Measurements from ENCODE around the gene PRR30. TPM values are rescaled to one million over a fixed set of nuclear protein-coding genes. Genes with fewer than 3 reads are reported as not detected.

The PRR30 gene
- total RNA-seq, 3 donors from 2014 or later, result not detected

GRCh38 chr2:27164960-27165763, 26.0 kb upstream of the PRR30 start:
- H3K27me3 Mint-ChIP-seq (ENCODE audit: low read depth), result no peaks in the 10 kb centered on the region
- ATAC-seq, result no peak
- H3K9me3 Mint-ChIP-seq, result no peaks in the 10 kb centered on the region
- no peaks in the 10 kb centered on the region for H3K36me3 Mint-ChIP-seq (ENCODE audit: insufficient read depth)
- no peaks in the 10 kb centered on the region for H3K4me1 Mint-ChIP-seq (ENCODE audit: low read depth)
- no peak for DNase-seq
- no peak overlapping the region for H3K4me3 Mint-ChIP-seq

DNA sequence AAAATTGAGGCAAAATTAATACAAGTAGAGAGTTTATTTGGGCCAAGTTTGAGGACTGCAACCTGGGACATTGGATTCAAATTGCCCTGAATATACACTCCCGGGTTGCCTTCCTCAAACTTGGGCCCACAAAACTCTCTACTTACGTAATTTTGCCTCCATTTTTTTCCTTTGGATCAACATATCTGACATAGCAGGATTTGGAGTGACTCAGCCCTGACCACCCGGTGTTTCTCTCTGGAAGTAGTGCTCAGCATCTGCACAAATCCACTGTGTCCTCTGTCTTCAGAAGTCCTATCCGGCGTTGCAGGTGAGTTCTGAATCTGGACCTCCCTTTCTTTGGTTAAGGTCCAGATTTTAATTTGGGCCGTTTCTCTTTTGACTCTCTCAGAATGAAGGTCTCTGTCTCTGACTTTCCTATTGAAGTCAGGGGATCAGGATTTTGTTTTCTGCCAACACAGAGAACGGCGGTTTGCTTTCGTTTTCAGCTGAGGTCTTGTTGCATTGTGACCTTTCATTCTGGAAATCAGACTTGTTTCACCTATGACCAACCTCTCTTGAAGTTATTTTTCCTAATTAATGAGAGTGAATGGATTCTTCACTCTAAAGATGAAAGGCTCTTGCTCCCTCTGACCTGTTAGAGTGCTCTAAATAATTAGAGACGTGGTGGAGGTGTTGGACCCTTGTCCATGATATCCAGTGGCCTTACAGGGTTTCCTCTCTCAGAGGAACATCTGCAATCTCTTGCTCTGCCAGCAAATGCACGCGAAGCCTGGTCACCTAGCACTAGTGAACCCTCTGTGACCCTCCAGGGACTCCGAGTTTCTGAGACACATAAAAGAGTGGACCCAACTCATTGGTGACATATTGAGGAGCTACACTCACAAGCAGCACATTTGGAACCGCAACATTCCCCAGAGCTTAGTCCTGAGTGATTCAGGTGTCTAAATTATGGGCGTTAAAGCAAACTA, 23.2 kb upstream of the PRR30 start:
- DNase-seq (no peak), ATAC-seq (no peak)
- H3K27me3 Mint-ChIP-seq (ENCODE audit: low read depth), result peaks cover 3% of the 10 kb centered on the region
- H3K4me1 Mint-ChIP-seq (ENCODE audit: low read depth), result no peaks in the 10 kb centered on the region
- H3K9me3 Mint-ChIP-seq, result no peaks in the 10 kb centered on the region
- no peaks in the 10 kb centered on the region for H3K36me3 Mint-ChIP-seq (ENCODE audit: insufficient read depth)
- H3K4me3 Mint-ChIP-seq, result no peak overlapping the region

GRCh38 chr2:27160191-27160590, 21.0 kb upstream of the PRR30 start:
- Mint-ChIP-seq H3K4me1 (ENCODE audit: low read depth) (no peaks in the 10 kb centered on the region), H3K27me3 (ENCODE audit: low read depth) (peaks cover 3% of the 10 kb centered on the region), H3K4me3 (no peak overlapping the region), H3K36me3 (ENCODE audit: insufficient read depth) (no peaks in the 10 kb centered on the region), H3K9me3 (no peaks in the 10 kb centered on the region)
- DNase-seq (no peak), ATAC-seq (no peak)

DNA sequence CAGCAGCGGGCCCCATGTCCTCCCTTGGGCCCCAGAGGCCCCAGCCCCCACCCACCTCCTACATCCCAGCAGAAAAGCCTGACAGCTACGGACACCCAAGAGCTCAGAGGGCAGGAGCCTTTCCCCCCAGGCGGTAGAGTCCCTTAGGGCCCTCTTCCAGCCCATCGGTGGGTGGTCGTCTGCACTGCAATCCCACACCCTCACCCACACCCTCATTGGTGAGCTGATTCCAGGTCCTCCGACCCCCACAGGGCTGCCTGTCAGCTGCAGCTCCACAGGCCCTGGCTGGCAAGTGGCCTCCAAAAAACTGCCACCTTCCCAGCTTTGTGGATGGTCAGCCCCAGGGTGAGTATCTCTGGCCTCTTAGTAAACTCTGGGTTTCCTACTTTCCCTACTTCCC, 20.1 kb upstream of the PRR30 start:
- ATAC-seq, result no peak
- Mint-ChIP-seq H3K9me3 (no peaks in the 10 kb centered on the region), H3K4me3 (no peak overlapping the region), H3K4me1 (ENCODE audit: low read depth) (no peaks in the 10 kb centered on the region), H3K36me3 (ENCODE audit: insufficient read depth) (no peaks in the 10 kb centered on the region), H3K27me3 (ENCODE audit: low read depth) (peaks cover 3% of the 10 kb centered on the region)
- no peak for DNase-seq

- Mint-ChIP-seq H3K9me3 (no peaks in the 10 kb centered on the region), H3K27me3 (ENCODE audit: low read depth) (peaks cover 3% of the 10 kb centered on the region), H3K4me1 (ENCODE audit: low read depth) (no peaks in the 10 kb centered on the region), H3K36me3 (ENCODE audit: insufficient read depth) (no peaks in the 10 kb centered on the region), H3K4me3 (no peak overlapping the region)
- ATAC-seq (no peak), DNase-seq (no peak)
Observed at GRCh38 chr2:27158468-27158867, 19.3 kb upstream of the PRR30 start.

DNA sequence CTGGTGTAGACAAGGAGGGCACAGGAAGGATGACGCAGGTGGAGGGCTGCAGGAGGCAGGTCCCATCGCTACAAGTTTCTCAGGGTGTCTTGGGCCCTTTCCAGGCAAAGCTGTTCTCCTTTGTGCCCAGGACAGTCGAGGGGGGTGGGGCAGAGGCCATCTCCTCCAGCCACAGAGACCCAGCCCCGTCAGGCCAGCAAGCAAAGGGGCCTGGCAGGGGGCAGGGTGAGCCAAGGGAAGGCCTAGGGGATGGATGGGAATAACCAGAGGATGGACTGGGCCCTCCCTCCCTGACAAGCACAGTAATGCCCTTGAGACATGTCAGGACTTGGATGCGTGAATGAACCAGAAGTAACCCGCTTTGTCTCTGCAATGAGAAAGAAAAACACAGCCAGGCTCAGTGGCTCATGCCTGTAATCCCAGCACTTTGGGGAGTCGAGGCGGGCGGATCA, 15.9 kb upstream of the PRR30 start:
- no peak for ATAC-seq
- H3K4me3 Mint-ChIP-seq, result no peak overlapping the region
- H3K9me3 Mint-ChIP-seq, result no peaks in the 10 kb centered on the region
- DNase-seq, result no peak
- H3K4me1 Mint-ChIP-seq (ENCODE audit: low read depth), result no peaks in the 10 kb centered on the region
- H3K36me3 Mint-ChIP-seq (ENCODE audit: insufficient read depth), result no peaks in the 10 kb centered on the region
- H3K27me3 Mint-ChIP-seq (ENCODE audit: low read depth), result peaks cover 3% of the 10 kb centered on the region

DNA sequence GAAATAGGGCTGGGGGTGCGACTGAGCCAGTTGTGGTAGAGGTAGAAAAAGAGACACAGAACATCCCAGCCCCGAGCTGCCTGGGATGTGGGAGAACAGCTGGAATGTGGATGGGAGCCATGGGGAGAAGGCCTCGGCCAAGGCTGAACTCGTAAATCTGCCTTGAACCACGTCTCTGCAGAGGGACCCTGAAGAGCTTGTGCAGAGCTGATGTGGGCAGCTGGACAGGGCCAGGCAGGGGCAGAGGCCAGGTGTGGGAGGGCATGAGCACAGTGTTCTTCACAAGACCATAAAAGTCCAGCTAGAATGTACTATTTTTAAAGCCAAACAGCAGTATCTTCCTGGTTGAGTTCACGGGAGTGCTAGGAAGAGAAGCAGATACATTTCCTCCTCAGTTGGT, 15.3 kb upstream of the PRR30 start:
- Mint-ChIP-seq H3K27me3 (ENCODE audit: low read depth) (peaks cover 3% of the 10 kb centered on the region), H3K4me1 (ENCODE audit: low read depth) (no peaks in the 10 kb centered on the region), H3K9me3 (no peaks in the 10 kb centered on the region), H3K36me3 (ENCODE audit: insufficient read depth) (no peaks in the 10 kb centered on the region), H3K4me3 (no peak overlapping the region)
- ATAC-seq (no peak), DNase-seq (no peak)

GRCh38 chr2:27152796-27153464, 13.7 kb upstream of the PRR30 start:
- Mint-ChIP-seq H3K4me3 (no peak overlapping the region), H3K4me1 (ENCODE audit: low read depth) (no peaks in the 10 kb centered on the region), H3K36me3 (ENCODE audit: insufficient read depth) (no peaks in the 10 kb centered on the region), H3K9me3 (no peaks in the 10 kb centered on the region), H3K27me3 (ENCODE audit: low read depth) (peaks cover 9% of the 10 kb centered on the region)
- no peak for DNase-seq
- ATAC-seq, result peak; percentile 56 to 58

DNA sequence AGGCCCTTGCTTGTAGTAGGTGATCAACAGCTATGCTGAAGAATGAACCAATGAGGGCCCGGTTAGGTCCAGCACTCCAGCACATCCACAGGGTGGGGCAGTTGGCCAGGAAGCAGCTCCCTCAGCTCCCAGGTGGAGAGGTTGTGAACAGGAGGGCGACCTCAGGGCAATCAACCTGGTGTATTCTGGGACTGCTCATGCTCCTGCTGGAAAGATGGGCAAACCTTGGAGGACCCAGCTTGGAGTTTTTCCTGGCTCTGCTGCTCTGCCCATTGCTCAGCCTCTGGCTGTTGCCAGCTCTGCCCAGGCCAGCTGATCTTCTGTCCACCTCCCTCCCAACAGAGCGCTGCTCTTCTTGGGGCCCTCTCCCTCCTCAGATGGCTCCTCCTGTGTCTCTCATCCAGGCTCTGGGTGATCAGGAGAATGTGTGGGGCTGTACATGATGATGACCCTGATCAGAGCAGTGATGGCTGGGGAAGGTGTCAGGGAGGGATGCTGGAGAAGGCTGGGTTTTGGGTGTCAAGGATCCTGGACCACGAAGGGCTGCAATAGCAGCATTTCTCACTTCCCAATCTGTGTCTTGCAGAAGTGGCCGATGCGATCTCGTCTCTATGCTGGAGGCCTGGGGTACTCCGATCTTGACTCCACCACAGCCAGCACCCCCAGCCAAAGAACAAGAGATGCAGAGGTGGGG, 13.0 kb upstream of the PRR30 start:
- Mint-ChIP-seq H3K36me3 (ENCODE audit: insufficient read depth) (no peaks in the 10 kb centered on the region), H3K4me3 (no peak overlapping the region), H3K9me3 (no peaks in the 10 kb centered on the region), H3K27me3 (ENCODE audit: low read depth) (peaks cover 8% of the 10 kb centered on the region), H3K4me1 (ENCODE audit: low read depth) (no peaks in the 10 kb centered on the region)
- DNase-seq, result no peak
- ATAC-seq, result no peak

- Mint-ChIP-seq H3K27me3 (ENCODE audit: low read depth) (peaks cover 10% of the 10 kb centered on the region), H3K4me3 (no peak overlapping the region)
- ATAC-seq, result no peak
Observed at GRCh38 chr2:27150639-27151230, 11.5 kb upstream of the PRR30 start.

DNA sequence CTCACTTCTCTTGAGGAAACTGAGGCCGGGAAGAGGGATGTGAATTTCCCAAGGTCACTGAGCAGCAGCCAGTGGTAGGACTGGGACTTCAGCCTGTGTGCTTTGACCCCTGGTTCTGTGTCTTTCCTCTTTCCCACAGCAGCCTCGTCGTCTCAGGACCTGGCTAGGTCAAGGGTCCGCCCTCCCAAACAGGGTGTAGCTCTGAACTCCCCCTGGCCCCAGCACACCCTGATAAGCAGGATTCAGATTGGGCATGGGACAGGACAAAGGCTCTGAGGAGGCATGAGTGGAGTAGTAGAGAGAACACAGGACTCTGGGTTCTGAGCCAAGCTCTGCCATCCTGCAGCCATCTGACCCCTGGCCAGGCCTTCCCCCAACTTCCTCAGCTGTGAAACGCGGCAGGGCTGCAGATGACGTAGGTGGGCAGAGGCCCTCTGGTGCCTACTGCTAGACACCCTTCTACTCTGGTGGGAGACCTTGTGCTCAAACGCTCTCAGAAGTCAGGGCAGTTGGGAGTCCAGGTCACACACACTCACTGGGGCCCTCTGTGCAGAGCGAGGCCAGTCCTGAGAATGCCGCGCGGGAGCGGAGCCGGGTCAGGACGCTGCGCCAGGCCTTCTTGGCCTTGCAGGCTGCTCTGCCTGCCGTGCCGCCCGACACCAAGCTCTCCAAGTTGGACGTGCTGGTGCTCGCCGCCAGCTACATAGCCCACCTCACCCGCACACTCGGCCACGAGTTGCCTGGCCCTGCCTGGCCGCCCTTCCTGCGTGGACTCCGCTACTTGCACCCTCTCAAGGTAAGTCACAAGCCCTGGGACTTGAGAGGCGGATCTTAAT, 10.6 kb upstream of the PRR30 start:
- Mint-ChIP-seq H3K9me3 (no peaks in the 10 kb centered on the region), H3K4me3 (no peak overlapping the region), H3K4me1 (ENCODE audit: low read depth) (no peaks in the 10 kb centered on the region), H3K36me3 (ENCODE audit: insufficient read depth) (no peaks in the 10 kb centered on the region), H3K27me3 (ENCODE audit: low read depth) (peaks cover 10% of the 10 kb centered on the region)
- DNase-seq (no peak), ATAC-seq (no peak)

More at GRCh38 chr2:27150639-27151230, 11.5 kb upstream of the PRR30 start:
- H3K9me3 Mint-ChIP-seq, result no peaks in the 10 kb centered on the region
- H3K4me1 Mint-ChIP-seq (ENCODE audit: low read depth), result no peaks in the 10 kb centered on the region
- no peaks in the 10 kb centered on the region for H3K36me3 Mint-ChIP-seq (ENCODE audit: insufficient read depth)
- DNase-seq, result no peak

DNA sequence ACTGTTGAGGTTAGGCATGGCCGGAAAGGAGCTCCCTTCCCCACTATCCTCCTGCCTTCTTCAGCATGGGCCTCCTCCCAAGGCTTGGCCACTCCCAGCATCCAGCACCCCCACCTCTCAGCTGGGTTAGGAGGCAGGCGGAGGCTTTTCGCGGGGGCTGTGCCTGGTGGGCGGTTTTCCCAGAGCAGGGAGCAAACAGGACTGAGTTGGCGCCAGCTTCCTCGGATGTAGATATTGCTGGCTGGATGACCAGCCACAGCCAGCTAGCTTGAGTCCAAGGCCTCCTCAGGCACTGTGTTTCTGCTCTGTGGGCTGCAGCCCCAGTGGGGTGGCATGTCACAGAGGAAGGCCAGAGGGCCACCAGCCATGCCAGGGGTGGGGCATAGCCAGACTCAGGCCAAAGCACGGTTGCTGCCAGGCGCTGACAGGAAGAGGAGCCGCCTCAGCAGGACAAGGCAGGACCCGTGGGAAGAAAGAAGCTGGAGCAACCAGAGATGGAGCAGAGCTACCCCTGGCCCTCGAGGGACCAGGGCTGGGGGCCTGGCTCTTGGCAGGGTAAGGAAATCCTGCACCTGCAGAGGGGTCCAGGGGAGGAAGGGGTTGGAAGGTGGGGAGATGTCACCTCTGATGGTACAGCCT, 9.7 kb upstream of the PRR30 start, which contains the start of gene TCF23:
TCF23 (plus strand) TSS at position 204 of the 639 bp plus-strand sequence; CDS start at position 334, 130 bp downstream.
- ATAC-seq (no peak), DNase-seq (no peak)
- no peak within 1 kb of the TSS for H3K4me3 Mint-ChIP-seq
- no peaks in the 10 kb centered on the region for H3K9me3 Mint-ChIP-seq
- no peaks in the 10 kb centered on the region for H3K36me3 Mint-ChIP-seq (ENCODE audit: insufficient read depth)
- H3K27me3 Mint-ChIP-seq (ENCODE audit: low read depth), result peaks cover 13% of the 10 kb centered on the region
- H3K4me1 Mint-ChIP-seq (ENCODE audit: low read depth), result no peaks in the 10 kb centered on the region

All from activated T-cell treated with anti-CD3 and anti-CD28 coated beads, Interleukin-2, amount 50 U/mL, for 4 hours (primary cell).